ENCODE results near the gene GATB.

- TF ChIP-seq POLR2A (IDR thresholded peaks at IDR 0.05) (no peak), CTCF (IDR thresholded peaks at IDR 0.05) (no peak)
Observed at GRCh38 chr4:151703401-151703800, 57.4 kb downstream of the GATB start.

Measured in adrenal gland (tissue), 5 donors.